Naive B cell (primary cell): ENCODE results near the gene UGCG. TPM values are rescaled to one million over a fixed set of nuclear protein-coding genes. Genes with fewer than 3 reads are reported as not detected.

Experiments
- ATAC-seq, 2 donors: fragments of 150-1000 bp; cut with Tn5 transposase; 2 replicates each; pipeline ENCODE4 v1.10.0; 2021; ENCODE audit warnings: low read depth in 2 of 2, mild to moderate bottlenecking in 2 of 2, moderate library complexity in 2 of 2
- DNase-seq: peaks from one replicate; pipeline ENCODE4 v3.0.0; 2022
- H3K27ac Mint-ChIP-seq, 6 donors: one replicate each; pipeline ENCODE4 v1.8.0; 2020 to 2022; ENCODE audit warnings: mild to moderate bottlenecking in 6 of 6, mixed read lengths in 6 of 6, moderate library complexity in 5 of 6, inconsistent platforms in 2 of 6
- H3K27me3 Mint-ChIP-seq, 3 donors: one replicate each; pipeline ENCODE4 v1.8.0; 2021 to 2022; ENCODE audit warnings: mixed read lengths in 3 of 3, mild to moderate bottlenecking in 1 of 3
- H3K36me3 Mint-ChIP-seq, 2 donors: one replicate each; pipeline ENCODE4 v1.8.0; 2020 to 2022; ENCODE audit warnings: mixed read lengths in 2 of 2, inconsistent platforms in 1 of 2, mild to moderate bottlenecking in 1 of 2
- H3K4me1 Mint-ChIP-seq, 3 donors: one replicate each; pipeline ENCODE4 v1.8.0; 2020 to 2022; ENCODE audit warnings: mixed read lengths in 3 of 3, inconsistent platforms in 1 of 3, mild to moderate bottlenecking in 1 of 3, moderate library complexity in 1 of 3
- H3K4me3 Mint-ChIP-seq, 8 donors: one replicate each; pipeline ENCODE4 v1.8.0; 2020 to 2022; ENCODE audit warnings: mild to moderate bottlenecking in 8 of 8, mixed read lengths in 8 of 8, moderate library complexity in 8 of 8, inconsistent platforms in 2 of 8
- H3K9me3 Mint-ChIP-seq, 7 donors: one replicate each; pipeline ENCODE4 v1.8.0; 2020 to 2022; ENCODE audit warnings: mixed read lengths in 7 of 7, mild to moderate bottlenecking in 5 of 7, inconsistent platforms in 2 of 7, moderate library complexity in 1 of 7
- polyA plus RNA-seq, 6 donors: library from polyadenylated mRNA; unstranded; fragments of 300-500 nt; fragmentation: Illumina TruSeq; gene quantifications; one replicate each; pipeline ENCODE4 v1.2.3, GENCODE V29; 2021; ENCODE audit warnings: low read depth in 6 of 6

Gene UGCG
- 10 to 100 TPM; 21.9 to 53.5 (median 31.0) TPM for polyA plus RNA-seq

DNA sequence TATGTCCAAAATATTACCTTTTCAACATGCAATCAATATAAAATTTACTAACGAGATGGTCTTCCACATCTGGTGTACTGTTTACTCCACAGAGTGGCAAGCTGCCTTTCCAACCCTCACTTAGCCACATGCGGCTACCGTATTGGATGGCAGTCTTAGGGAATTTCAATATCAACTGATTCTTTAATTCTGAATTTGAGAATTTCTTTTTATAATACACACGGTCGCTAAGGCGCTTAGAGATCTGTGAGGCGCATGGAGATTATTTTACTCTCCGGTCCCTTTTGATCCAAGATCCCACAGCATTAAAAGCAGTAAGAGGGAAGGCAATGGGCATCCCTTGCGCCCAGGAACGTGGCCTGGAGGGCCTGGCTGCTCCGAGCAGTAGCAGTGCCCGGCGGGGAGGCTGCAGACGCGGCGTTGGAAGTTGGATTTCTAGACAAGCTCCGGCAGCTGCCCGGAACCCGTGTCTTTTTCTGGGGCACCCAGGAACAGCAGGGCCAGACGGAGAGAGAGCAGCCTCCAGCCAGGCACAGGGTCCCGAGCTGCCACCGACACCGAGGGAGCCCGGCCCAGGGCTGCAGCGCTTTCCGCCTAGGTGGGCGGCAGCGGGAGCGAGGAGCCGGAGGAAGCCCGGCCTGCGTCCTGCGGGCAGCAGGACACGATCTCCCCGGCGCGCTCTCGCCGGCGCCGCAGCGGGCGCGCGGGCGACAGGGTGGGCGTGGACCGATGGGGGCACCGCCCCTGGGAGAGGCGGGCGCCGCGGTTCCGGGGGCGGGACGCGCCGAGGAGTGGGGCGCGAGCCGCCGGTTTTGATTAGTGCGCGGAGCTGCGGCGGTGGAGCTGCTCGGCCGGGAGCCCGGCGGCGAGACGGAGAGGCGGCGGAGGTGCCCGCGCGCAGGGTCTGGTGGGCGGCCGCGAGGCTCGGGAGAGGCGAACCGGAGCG lies at the start of gene UGCG:
UGCG (plus strand) TSS at position 819 of the 946 bp plus-strand sequence. CDS start 402 bp downstream, outside the sequence.
- Mint-ChIP-seq H3K36me3 (no peaks in the 10 kb centered on the region), H3K27ac (peak within 1 kb of the TSS; percentile 88 to 97 (median 94)), H3K9me3 (no peaks in the 10 kb centered on the region), H3K27me3 (no peaks in the 10 kb centered on the region), H3K4me3 (peak within 1 kb of the TSS in 6 of 8 donors; percentile 96 to 97 (median 96)), H3K4me1 (peaks cover 8 to 24% (median 18%) of the 10 kb centered on the region in 3 donors)
- DNase-seq, result peak; percentile 89
- peak; percentile 84 to 87 for ATAC-seq

DNA sequence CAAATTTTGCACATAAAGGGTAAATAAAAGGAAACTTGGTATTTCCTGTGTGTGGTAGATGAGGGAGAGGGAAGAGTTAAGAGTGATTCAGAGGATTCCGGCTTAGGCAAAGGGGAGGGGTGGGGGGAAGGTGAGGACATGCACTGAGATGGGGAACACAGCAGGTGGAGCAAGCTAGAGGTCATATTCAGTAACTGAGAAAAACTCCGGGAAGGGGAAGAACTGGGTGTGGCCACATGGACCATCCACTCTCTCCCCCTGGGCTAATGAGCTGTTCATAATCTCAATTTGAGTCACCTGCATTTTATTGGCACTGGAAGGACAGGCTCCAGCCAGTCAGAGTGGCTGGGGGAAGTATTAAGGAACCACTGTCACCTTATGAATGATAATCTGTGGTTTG lies 45.1 kb upstream of the UGCG start:
- H3K4me3 Mint-ChIP-seq, result no peak overlapping the region
- no peaks in the 10 kb centered on the region for H3K4me1 Mint-ChIP-seq
- H3K9me3 Mint-ChIP-seq, result no peaks in the 10 kb centered on the region
- ATAC-seq (no peak), DNase-seq (no peak)
- H3K27ac Mint-ChIP-seq, result no peak overlapping the region
- no peaks in the 10 kb centered on the region for H3K27me3 Mint-ChIP-seq
- no peaks in the 10 kb centered on the region for H3K36me3 Mint-ChIP-seq

DNA sequence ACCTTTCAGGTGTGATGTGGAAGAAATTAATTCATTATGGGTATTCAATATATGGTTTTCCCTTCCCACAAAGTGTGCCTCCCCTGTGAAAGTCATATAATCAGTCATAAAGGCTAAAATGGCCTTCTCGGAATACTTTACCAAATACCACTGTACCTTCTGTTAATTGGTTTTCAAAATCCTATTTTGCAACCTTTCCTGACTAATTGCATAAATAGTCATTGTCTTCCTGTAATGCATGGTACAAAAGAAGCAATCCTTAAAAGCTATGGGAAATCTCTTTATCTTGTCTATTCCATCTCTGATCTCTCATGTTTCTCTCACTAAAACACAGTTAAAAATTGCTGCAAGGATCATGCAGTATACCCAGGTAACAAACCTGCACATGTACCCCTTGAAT lies 44.3 kb upstream of the UGCG start:
- no peak for ATAC-seq
- no peaks in the 10 kb centered on the region for H3K27me3 Mint-ChIP-seq
- H3K4me1 Mint-ChIP-seq, result no peaks in the 10 kb centered on the region

DNA sequence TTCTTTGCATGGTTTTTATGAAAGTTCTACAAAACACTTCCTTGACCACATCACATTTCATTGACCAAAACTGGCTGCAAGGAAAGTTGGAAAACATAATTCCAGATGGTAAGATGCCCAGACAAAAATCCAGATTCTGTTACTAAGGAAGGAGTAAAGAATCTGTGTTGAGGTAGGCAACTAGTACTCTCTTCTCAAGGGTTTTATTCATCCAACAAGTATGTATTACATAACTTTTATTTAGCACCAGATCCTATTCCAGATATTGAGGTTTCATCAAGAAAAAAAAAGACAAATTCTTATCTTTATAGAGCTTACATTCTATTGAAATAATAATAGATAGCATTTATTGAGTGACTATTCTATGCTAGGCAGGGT lies 43.2 kb upstream of the UGCG start:
- Mint-ChIP-seq H3K4me1 (peaks cover 0 to 4% (median 0%) of the 10 kb centered on the region in 3 donors), H3K4me3 (no peak overlapping the region), H3K27ac (no peak overlapping the region), H3K27me3 (no peaks in the 10 kb centered on the region), H3K9me3 (no peaks in the 10 kb centered on the region), H3K36me3 (no peaks in the 10 kb centered on the region)
- no peak for ATAC-seq
- no peak for DNase-seq

More for the DNA sequence above, 44.3 kb upstream of the UGCG start:
- Mint-ChIP-seq H3K4me3 (no peak overlapping the region), H3K36me3 (no peaks in the 10 kb centered on the region), H3K27ac (no peak overlapping the region), H3K9me3 (no peaks in the 10 kb centered on the region)
- DNase-seq, result no peak

DNA sequence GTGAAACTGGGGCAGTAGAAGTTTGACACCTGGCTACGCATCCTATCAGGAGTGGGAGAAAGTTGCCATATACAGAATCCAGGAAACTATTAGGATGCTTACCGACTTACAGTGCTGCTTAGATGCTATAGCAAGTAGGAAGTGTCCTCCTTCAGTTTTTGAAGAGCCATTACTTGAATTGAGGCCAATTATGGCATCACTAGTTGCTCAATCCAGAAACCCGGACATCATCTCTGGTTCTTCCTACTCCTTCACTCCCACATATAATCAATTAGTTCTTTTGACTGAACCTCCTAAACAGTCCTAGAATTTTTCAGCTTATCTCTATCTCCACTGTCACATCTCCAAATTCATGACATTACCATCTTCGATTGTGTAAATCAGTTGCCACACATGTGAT lies 41.8 kb upstream of the UGCG start:
- DNase-seq (no peak), ATAC-seq (no peak)
- no peaks in the 10 kb centered on the region for H3K9me3 Mint-ChIP-seq
- no peak overlapping the region for H3K27ac Mint-ChIP-seq
- H3K27me3 Mint-ChIP-seq, result no peaks in the 10 kb centered on the region
- H3K4me3 Mint-ChIP-seq, result no peak overlapping the region
- peaks cover 0 to 7% (median 2%) of the 10 kb centered on the region in 3 donors for H3K4me1 Mint-ChIP-seq
- H3K36me3 Mint-ChIP-seq, result no peaks in the 10 kb centered on the region

DNA sequence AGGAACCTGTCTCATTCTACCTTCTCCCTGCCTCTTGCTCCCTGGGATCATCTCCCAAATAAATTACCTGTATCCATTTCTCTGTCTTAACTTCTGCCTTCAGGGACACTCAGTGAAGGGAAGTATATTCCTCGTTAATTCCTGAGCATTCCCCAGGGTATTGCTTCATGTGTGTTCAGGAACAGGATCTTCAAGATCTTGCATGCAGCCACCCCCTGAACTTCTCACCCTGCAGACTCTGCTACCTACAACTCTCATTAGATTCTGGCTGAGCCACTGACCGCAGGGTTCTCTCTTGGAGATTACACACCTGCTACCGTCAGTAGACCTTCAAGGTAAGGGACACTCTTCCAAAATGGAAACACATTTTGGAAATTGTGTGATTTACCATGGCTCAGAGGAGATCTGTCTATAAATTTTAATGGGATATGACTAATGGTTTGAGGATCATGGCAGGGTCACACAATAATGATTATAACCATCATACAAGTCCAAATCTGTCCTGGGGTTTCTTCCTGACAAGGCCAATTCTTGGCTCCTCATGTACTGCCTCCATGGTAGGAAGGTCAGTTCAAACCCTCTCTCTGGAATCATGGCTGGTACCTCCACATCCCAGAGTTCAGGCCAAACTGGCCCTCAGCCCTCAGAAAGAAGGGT lies 38.9 kb upstream of the UGCG start:
- Mint-ChIP-seq H3K9me3 (peaks cover 0 to 2% (median 0%) of the 10 kb centered on the region in 7 donors), H3K4me1 (peaks cover 0 to 7% (median 2%) of the 10 kb centered on the region in 3 donors), H3K27me3 (no peaks in the 10 kb centered on the region), H3K27ac (no peak overlapping the region), H3K4me3 (no peak overlapping the region), H3K36me3 (peaks cover 0 to 6% of the 10 kb centered on the region in 2 donors)
- DNase-seq (no peak), ATAC-seq (no peak)

DNA sequence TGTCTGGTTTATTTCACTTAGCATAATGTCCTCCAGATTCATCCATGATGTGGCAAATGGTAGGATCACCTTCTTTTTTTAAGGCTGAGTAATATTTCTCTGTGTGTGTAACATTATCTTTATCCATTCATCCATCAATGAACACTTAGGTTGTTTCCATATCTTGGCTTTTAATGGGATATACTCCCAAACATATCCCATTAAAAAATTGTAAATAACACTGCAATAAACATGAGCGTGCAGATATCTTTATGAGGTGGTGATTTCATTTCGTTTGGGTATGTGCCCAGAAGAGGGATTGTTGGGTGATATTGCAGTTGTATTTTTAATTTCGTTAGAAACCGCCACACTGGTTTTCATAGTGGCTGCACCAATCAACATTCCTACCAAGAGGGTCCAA lies 36.2 kb upstream of the UGCG start:
- Mint-ChIP-seq H3K4me1 (peaks cover 0 to 7% (median 2%) of the 10 kb centered on the region in 3 donors), H3K36me3 (peaks cover 7 to 16% of the 10 kb centered on the region in 2 donors), H3K9me3 (peaks cover 0 to 10% (median 2%) of the 10 kb centered on the region in 7 donors), H3K27me3 (no peaks in the 10 kb centered on the region), H3K4me3 (peak overlapping the region in 1 of 8 donors; percentile 6), H3K27ac (peak overlapping the region in 1 of 6 donors; percentile 44)
- DNase-seq (no peak), ATAC-seq (no peak)

DNA sequence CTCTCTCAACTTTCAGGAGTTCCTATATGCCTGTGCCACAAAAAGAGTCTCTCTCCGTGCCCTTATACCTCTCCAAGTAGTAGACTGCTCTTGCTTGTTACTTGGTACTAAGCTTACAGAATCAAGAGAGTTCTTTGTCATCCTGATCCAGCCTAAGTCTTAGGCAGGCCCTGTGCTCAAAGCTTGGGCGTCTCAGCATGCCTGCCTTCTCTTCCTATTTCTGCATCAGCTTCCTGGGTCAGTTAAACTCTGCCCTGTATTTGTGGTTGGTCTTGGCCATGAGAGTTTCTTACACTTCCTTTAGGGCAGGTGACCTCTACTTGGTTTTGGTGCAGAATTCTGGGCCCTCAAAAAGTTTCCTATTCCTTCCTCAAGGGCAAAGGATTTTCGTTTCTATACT lies 33.0 kb upstream of the UGCG start:
- Mint-ChIP-seq H3K9me3 (peaks cover 0 to 14% (median 4%) of the 10 kb centered on the region in 7 donors), H3K4me3 (no peak overlapping the region), H3K27ac (no peak overlapping the region), H3K36me3 (peaks cover 7 to 16% of the 10 kb centered on the region in 2 donors), H3K27me3 (no peaks in the 10 kb centered on the region), H3K4me1 (peaks cover 0 to 5% (median 4%) of the 10 kb centered on the region in 3 donors)
- no peak for ATAC-seq
- DNase-seq, result no peak

DNA sequence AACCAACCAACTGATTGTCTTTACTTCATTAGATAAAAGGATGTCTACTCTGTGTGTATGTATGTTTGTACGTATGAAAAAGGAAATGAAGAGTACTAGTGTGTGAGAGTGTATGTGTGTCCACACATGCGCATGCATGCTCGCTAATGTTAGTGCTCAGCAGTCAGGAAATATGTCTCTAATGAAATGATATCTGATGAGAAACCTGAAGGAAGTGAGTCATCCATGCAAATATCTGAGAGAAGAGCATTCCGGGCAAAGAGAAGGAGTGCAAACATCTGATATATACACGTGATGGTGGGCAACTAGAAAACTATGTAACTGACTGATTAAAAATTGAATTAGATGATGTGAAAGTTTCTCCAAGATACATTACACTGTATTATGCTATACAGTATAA lies 29.6 kb upstream of the UGCG start:
- Mint-ChIP-seq H3K9me3 (peaks cover 0 to 14% (median 4%) of the 10 kb centered on the region in 7 donors), H3K4me3 (no peak overlapping the region), H3K27ac (no peak overlapping the region), H3K4me1 (peaks cover 0 to 8% (median 3%) of the 10 kb centered on the region in 3 donors), H3K27me3 (no peaks in the 10 kb centered on the region), H3K36me3 (peaks cover 7 to 11% of the 10 kb centered on the region in 2 donors)
- ATAC-seq (peak in 1 of 2 donors; percentile 28), DNase-seq (no peak)

DNA sequence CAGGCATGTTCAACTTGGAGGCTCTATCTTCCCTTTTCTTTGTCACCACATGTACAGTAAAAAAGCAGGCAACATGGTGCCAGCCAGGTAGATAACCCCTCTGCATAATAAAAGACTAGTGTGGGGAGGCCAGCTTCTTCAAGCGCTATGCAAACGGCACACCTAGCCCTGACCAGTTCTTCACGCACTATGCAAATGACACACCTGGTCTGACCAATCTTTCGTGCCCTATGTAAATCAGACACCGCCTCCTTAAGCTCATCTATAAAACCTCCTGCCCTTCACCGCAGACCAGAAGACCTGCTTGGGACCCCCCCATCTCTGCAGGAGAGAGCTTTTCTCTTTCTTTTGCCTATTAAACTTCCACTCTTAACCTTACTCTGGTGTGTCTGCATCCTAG lies 28.1 kb upstream of the UGCG start:
- H3K36me3 Mint-ChIP-seq, result peaks cover 2 to 7% of the 10 kb centered on the region in 2 donors
- DNase-seq (no peak), ATAC-seq (no peak)
- H3K4me3 Mint-ChIP-seq, result no peak overlapping the region
- H3K27ac Mint-ChIP-seq, result peak overlapping the region in 1 of 6 donors; percentile 33
- no peaks in the 10 kb centered on the region for H3K27me3 Mint-ChIP-seq
- peaks cover 0 to 5% (median 2%) of the 10 kb centered on the region in 7 donors for H3K9me3 Mint-ChIP-seq
- peaks cover 0 to 8% (median 3%) of the 10 kb centered on the region in 3 donors for H3K4me1 Mint-ChIP-seq

DNA sequence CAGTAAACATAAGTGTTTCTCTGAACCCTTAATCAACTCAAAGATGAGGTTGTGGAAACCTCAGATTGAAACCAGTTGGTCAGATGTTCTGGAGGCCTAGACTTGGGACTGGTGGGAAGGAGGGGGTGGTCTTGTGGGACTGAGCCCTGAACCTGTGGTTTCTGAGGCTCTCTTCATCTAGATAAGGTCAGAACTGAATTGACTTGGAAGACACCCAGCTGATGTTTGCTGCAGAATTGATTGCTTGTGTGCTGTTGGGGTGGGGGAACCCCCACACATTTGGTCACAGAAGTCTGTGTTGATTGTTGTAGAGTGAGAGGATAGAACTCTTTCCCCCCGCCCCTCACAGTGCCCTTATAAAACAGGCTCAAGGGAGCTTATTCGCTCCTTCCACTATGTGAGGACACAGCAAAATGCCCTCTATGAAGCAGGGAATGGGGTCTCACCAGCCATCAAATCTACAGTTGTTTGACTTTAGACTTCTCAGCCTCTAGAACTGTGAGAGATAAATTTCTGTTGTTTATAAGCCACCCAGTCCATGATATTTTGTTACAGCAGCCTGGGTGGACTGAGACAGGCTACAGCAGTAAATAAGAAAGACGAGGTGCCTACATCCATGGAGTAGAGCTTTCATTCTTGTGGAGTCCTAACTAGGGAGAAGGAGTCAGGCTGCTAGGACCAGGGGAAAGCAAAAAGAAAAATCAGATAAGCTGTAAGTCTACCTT lies 25.7 kb upstream of the UGCG start:
- Mint-ChIP-seq H3K36me3 (no peaks in the 10 kb centered on the region), H3K4me1 (peaks cover 3 to 8% (median 3%) of the 10 kb centered on the region in 3 donors), H3K27me3 (no peaks in the 10 kb centered on the region), H3K4me3 (no peak overlapping the region), H3K27ac (peak overlapping the region in 1 of 6 donors; percentile 6), H3K9me3 (peaks cover 0 to 5% (median 2%) of the 10 kb centered on the region in 7 donors)
- no peak for DNase-seq
- no peak for ATAC-seq

DNA sequence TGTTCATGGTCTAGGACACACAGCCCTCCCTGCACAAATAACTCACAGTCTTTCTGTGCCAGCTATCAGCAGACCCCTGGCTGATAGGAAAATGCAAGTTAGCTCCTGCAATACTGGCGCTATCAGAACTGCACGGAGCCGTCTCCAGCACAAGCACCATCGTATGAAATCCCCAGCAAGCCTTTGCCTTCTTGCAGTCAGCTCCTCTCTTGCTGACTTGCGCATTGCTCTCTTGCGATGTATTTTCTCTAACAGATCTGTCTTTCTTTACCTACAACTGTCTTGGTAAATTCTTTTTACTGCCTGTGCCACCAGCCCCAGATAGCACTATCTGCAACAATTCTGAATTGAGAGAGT lies 25.1 kb upstream of the UGCG start:
- peak overlapping the region in 1 of 6 donors; percentile 67 for H3K27ac Mint-ChIP-seq
- ATAC-seq (no peak), DNase-seq (no peak)
- H3K4me3 Mint-ChIP-seq, result no peak overlapping the region
- peaks cover 0 to 5% (median 2%) of the 10 kb centered on the region in 7 donors for H3K9me3 Mint-ChIP-seq
- H3K36me3 Mint-ChIP-seq, result no peaks in the 10 kb centered on the region
- H3K4me1 Mint-ChIP-seq, result peaks cover 3 to 8% (median 3%) of the 10 kb centered on the region in 3 donors
- no peaks in the 10 kb centered on the region for H3K27me3 Mint-ChIP-seq

DNA sequence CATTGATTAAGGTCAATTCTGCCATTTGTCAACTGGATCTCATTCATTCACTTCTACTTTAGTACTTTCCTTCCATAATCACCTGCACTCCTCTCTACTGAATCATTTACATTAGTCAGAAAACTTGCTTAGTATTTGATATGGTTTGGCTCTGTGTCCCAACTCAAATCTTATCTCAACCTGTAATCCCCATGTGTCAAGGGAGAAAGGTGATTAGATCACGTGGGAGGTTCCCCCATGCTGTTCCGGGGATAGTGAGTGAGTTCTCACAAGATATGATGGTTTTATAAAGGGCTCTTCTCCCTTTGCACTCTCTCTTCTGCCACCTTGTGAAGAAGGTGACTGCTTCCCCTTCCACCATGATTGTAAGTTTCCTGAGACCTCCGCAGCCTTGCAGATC lies 23.7 kb upstream of the UGCG start:
- peaks cover 0 to 5% (median 2%) of the 10 kb centered on the region in 7 donors for H3K9me3 Mint-ChIP-seq
- no peak for ATAC-seq
- no peak for DNase-seq
- no peaks in the 10 kb centered on the region for H3K36me3 Mint-ChIP-seq
- H3K27me3 Mint-ChIP-seq, result no peaks in the 10 kb centered on the region
- H3K4me1 Mint-ChIP-seq, result peaks cover 0 to 4% (median 3%) of the 10 kb centered on the region in 3 donors
- no peak overlapping the region for H3K4me3 Mint-ChIP-seq
- no peak overlapping the region for H3K27ac Mint-ChIP-seq
